ENCODE measurements around the gene KSR1.

- TF ChIP-seq, protein P1, sequence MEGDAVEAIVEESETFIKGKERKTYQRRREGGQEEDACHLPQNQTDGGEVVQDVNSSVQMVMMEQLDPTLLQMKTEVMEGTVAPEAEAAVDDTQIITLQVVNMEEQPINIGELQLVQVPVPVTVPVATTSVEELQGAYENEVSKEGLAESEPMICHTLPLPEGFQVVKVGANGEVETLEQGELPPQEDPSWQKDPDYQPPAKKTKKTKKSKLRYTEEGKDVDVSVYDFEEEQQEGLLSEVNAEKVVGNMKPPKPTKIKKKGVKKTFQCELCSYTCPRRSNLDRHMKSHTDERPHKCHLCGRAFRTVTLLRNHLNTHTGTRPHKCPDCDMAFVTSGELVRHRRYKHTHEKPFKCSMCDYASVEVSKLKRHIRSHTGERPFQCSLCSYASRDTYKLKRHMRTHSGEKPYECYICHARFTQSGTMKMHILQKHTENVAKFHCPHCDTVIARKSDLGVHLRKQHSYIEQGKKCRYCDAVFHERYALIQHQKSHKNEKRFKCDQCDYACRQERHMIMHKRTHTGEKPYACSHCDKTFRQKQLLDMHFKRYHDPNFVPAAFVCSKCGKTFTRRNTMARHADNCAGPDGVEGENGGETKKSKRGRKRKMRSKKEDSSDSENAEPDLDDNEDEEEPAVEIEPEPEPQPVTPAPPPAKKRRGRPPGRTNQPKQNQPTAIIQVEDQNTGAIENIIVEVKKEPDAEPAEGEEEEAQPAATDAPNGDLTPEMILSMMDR (IDR thresholded peaks at IDR 0.05) = no peak
- TF ChIP-seq POLR2A (IDR thresholded peaks at IDR 0.05) = no peak
These were observed 69.1 kb downstream of the KSR1 start for GRCh38 chr17:27525316-27525715.

Data from uterus (tissue), 2 donors.